Right lobe of liver (tissue), 4 donors: ENCODE data around the gene CPT1C.

Experiments used
- POLR2A ChIP-seq: fragments of 450-650 bp; IDR thresholded peaks from one replicate; pipeline ENCODE4 v1.6.1; 2017; ENCODE audit warnings: antibody characterized with exemption, mild to moderate bottlenecking
- TF ChIP-seq, protein P1 (sequence below), 4 donors: fragments of 200-600 bp in 3 of 4; fragments of 450-650 bp in 1 of 4; IDR thresholded peaks; one replicate each; pipeline versions ENCODE4 v1.5.1 to v1.8.0; 2016 to 2022; ENCODE audit warnings: antibody characterized with exemption in 4 of 4, mild to moderate bottlenecking in 2 of 4
- donor health status: DM: no; HTN: no; CAD: no.
- donor health status: DM: no; HTN: no; CAD: no.
- donor health status: DM: no; HTN: yes; CAD: no.

DNA sequence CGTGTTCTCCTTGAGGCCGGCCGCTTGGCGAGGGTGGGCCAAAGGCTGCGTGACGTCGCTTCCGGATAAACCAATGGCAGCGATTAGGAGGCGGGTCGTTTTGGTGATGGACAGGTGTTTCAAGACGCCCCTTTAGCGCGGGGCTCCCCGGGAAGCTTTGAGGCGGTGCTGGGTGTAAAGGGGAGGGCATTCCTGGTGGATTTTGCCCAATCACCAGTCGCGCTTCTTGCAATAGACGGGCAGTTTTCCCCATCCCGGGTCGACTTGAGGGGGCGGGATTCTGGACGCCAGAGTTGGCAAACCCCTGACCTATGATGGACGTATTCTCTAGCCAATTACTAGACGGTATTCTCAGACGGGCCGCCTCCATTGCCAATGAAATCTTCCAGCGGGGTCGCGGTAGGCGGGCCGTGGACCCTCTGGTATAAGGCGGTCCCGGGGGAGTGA, 14.1 kb upstream of the CPT1C start:
- no peak for TF ChIP-seq POLR2A
- TF ChIP-seq, protein P1, sequence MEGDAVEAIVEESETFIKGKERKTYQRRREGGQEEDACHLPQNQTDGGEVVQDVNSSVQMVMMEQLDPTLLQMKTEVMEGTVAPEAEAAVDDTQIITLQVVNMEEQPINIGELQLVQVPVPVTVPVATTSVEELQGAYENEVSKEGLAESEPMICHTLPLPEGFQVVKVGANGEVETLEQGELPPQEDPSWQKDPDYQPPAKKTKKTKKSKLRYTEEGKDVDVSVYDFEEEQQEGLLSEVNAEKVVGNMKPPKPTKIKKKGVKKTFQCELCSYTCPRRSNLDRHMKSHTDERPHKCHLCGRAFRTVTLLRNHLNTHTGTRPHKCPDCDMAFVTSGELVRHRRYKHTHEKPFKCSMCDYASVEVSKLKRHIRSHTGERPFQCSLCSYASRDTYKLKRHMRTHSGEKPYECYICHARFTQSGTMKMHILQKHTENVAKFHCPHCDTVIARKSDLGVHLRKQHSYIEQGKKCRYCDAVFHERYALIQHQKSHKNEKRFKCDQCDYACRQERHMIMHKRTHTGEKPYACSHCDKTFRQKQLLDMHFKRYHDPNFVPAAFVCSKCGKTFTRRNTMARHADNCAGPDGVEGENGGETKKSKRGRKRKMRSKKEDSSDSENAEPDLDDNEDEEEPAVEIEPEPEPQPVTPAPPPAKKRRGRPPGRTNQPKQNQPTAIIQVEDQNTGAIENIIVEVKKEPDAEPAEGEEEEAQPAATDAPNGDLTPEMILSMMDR (IDR thresholded peaks at IDR 0.05) = no peak
